ENCODE data around the gene CPHXL.

GRCh38 chr16:75687361-75687760, 38.9 kb downstream of the CPHXL start:
- TF ChIP-seq, protein P1, sequence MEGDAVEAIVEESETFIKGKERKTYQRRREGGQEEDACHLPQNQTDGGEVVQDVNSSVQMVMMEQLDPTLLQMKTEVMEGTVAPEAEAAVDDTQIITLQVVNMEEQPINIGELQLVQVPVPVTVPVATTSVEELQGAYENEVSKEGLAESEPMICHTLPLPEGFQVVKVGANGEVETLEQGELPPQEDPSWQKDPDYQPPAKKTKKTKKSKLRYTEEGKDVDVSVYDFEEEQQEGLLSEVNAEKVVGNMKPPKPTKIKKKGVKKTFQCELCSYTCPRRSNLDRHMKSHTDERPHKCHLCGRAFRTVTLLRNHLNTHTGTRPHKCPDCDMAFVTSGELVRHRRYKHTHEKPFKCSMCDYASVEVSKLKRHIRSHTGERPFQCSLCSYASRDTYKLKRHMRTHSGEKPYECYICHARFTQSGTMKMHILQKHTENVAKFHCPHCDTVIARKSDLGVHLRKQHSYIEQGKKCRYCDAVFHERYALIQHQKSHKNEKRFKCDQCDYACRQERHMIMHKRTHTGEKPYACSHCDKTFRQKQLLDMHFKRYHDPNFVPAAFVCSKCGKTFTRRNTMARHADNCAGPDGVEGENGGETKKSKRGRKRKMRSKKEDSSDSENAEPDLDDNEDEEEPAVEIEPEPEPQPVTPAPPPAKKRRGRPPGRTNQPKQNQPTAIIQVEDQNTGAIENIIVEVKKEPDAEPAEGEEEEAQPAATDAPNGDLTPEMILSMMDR (IDR thresholded peaks at IDR 0.05) = no peak
- TF ChIP-seq POLR2A (IDR thresholded peaks at IDR 0.05) (no peak), POLR2AphosphoS5 (IDR thresholded peaks at IDR 0.05) (no peak), EP300 (IDR thresholded peaks at IDR 0.05) (no peak)
